DND-41 (cell line): Measurements from ENCODE around the gene SAMM50.

Source experiments
- ATAC-seq: fragments of 200-7000 bp; cut with Tn5 transposase; 3 replicates; pipeline ENCODE4 v1.9.1; 2021; ENCODE audit warnings: low read depth; ENCODE audit not compliant: insufficient read depth
- DNase-seq: peaks from one replicate; pipeline ENCODE4 v3.0.0-alpha.2; 2020
- H2AFZ ChIP-seq: 2 replicates; pipeline ENCODE4 v1.6.0; 2012; ENCODE audit warnings: low read depth, low read length
- H3K27ac ChIP-seq: 2 replicates; pipeline ENCODE4 v1.5.1; 2012; ENCODE audit warnings: low read length, inconsistent platforms
- H3K27me3 ChIP-seq: fragments of 200-600 bp; sonication (generic); 2 replicates; pipeline ENCODE4 v1.6.0; 2012; ENCODE audit warnings: low read length, mild to moderate bottlenecking, inconsistent platforms; ENCODE audit not compliant: insufficient read depth, poor library complexity
- H3K36me3 ChIP-seq: 2 replicates; pipeline ENCODE4 v1.5.1; 2012; ENCODE audit warnings: low read length, inconsistent platforms; ENCODE audit not compliant: insufficient read depth
- H3K4me1 ChIP-seq: 2 replicates; pipeline ENCODE4 v1.5.1; 2012; ENCODE audit warnings: mild to moderate bottlenecking, low read length; ENCODE audit not compliant: insufficient read depth
- H3K4me2 ChIP-seq: 2 replicates; pipeline ENCODE4 v1.6.0; 2012; ENCODE audit warnings: mild to moderate bottlenecking, moderate library complexity, low read length, inconsistent platforms; ENCODE audit not compliant: insufficient read depth
- H3K4me3 ChIP-seq, 2 experiments: fragments of 200-600 bp in 1 of 2; shearing (Covaris generic) in 1 of 2; 2 replicates each; pipeline ENCODE4 v1.5.1; 2012 to 2016; ENCODE audit warnings: inconsistent platforms in 2 of 2, low read length in 2 of 2, mild to moderate bottlenecking in 2 of 2, low read depth in 1 of 2, moderate library complexity in 1 of 2
- H3K79me2 ChIP-seq: 2 replicates; pipeline ENCODE4 v1.6.0; 2012; ENCODE audit warnings: low read length, inconsistent platforms; ENCODE audit not compliant: insufficient read depth
- H3K9ac ChIP-seq: 2 replicates; pipeline ENCODE4 v1.6.0; 2012; ENCODE audit warnings: low read depth, mild to moderate bottlenecking, inconsistent platforms, low read length, moderate library complexity
- H3K9me3 ChIP-seq: 2 replicates; pipeline ENCODE4 v1.5.1; 2012; ENCODE audit warnings: low read length, moderate library complexity, mild to moderate bottlenecking, inconsistent platforms; ENCODE audit not compliant: insufficient read depth, severe bottlenecking
- H4K20me1 ChIP-seq: 2 replicates; pipeline ENCODE4 v1.6.0; 2012; ENCODE audit warnings: low read length; ENCODE audit not compliant: insufficient read depth
- EZH2 ChIP-seq: IDR thresholded peaks from 3 replicates; pipeline ENCODE4 v1.6.1; 2012; ENCODE audit warnings: borderline replicate concordance, low read depth, mild to moderate bottlenecking, moderate library complexity, low read length, inconsistent platforms; ENCODE audit not compliant: severe bottlenecking
- TF ChIP-seq, protein P1 (sequence below): IDR thresholded peaks from 2 replicates; pipeline ENCODE4 v1.5.1; 2012; ENCODE audit warnings: borderline replicate concordance, low read length, moderate library complexity, mild to moderate bottlenecking; ENCODE audit not compliant: poor library complexity, severe bottlenecking; ENCODE audit errors: extremely low read depth

Gene SAMM50

DNA sequence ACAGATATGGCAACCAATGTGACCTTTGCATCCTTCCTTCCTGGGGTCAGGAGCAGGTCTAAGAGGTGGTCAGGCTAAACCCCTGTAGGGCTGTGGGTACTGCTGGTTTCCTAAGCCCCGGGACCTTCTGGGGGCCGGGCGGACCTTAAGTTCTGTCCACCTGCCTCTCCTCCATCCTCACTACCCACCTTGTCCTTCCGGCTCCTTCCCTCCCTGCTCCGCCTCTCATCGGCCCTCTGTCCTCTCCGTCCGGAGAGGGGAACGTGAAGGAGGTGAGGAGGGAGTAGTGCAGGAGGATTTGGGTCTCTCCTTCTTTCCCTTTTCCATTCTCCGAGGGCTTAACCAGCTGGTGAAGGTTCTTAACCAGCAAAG lies 40.5 kb downstream of the SAMM50 start:
- H3K36me3 ChIP-seq, result peaks cover 85% of the 10 kb centered on the region
- H3K27me3 ChIP-seq, result no peaks in the 10 kb centered on the region
- no peak for DNase-seq
- no peak overlapping the region for H3K4me3 ChIP-seq
- H3K9me3 ChIP-seq, result no peaks in the 10 kb centered on the region
- no peak overlapping the region for H3K9ac ChIP-seq
- TF ChIP-seq EZH2, result no peak
- TF ChIP-seq, protein P1, sequence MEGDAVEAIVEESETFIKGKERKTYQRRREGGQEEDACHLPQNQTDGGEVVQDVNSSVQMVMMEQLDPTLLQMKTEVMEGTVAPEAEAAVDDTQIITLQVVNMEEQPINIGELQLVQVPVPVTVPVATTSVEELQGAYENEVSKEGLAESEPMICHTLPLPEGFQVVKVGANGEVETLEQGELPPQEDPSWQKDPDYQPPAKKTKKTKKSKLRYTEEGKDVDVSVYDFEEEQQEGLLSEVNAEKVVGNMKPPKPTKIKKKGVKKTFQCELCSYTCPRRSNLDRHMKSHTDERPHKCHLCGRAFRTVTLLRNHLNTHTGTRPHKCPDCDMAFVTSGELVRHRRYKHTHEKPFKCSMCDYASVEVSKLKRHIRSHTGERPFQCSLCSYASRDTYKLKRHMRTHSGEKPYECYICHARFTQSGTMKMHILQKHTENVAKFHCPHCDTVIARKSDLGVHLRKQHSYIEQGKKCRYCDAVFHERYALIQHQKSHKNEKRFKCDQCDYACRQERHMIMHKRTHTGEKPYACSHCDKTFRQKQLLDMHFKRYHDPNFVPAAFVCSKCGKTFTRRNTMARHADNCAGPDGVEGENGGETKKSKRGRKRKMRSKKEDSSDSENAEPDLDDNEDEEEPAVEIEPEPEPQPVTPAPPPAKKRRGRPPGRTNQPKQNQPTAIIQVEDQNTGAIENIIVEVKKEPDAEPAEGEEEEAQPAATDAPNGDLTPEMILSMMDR, result no peak
- H2AFZ ChIP-seq, result no peak overlapping the region
- no peak overlapping the region for H3K4me2 ChIP-seq
- peaks cover 18% of the 10 kb centered on the region; the same call in 1 of the 2 replicates for H4K20me1 ChIP-seq
- no peak for ATAC-seq
- no peaks in the 10 kb centered on the region for H3K4me1 ChIP-seq
- no peaks in the 10 kb centered on the region for H3K79me2 ChIP-seq
- no peak overlapping the region for H3K27ac ChIP-seq

DNA sequence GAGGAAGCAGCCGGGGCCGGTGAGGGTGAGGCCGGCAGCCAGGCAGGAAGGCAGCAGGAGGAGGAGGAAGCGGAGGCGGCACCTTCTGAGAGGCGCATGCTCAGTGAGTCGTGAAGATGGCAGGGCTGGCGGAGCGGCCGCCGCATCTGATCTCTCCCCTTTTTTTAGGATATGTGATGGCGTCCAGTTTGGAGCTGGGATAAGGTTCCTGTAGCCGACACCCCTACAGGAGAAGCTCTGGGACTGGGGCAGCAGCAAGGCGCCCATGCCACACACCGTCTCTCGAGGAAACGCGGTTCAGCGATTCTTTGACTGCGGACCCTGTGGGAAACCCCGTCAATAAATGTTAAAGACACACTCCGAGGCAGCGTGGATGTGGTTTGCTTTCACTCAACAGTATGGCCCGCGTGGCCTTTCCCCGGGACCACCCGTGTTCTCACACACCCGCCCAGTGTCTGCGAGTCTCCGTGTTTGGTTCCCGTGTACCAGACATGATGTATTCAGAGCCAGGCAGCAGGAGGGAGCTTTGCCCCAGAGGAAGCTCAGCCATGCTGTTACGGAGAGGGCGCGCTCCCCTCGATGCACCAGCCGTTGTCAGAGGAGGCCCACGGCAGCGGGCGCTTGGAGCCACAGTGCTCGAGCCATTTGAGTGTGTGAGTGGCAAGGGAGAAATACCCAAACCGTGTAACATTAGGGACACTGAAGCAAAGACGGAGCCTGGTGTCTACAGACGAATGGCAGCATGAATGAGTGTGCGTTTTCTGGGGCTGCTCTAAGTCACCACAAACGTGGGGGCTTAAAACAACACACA lies 41.1 kb downstream of the SAMM50 start:
- H3K4me1 ChIP-seq, result no peaks in the 10 kb centered on the region
- peaks cover 81% of the 10 kb centered on the region for H3K36me3 ChIP-seq
- no peak overlapping the region for H3K4me3 ChIP-seq
- H3K4me2 ChIP-seq, result no peak overlapping the region
- ATAC-seq (no peak), DNase-seq (no peak)
- no peaks in the 10 kb centered on the region for H3K79me2 ChIP-seq
- no peak overlapping the region for H2AFZ ChIP-seq
- no peak overlapping the region for H3K9ac ChIP-seq
- no peaks in the 10 kb centered on the region for H3K27me3 ChIP-seq
- TF ChIP-seq, protein P1, result no peak
- H3K27ac ChIP-seq, result no peak overlapping the region
- H3K9me3 ChIP-seq, result no peaks in the 10 kb centered on the region
- peaks cover 18% of the 10 kb centered on the region; the same call in 1 of the 2 replicates for H4K20me1 ChIP-seq

DNA sequence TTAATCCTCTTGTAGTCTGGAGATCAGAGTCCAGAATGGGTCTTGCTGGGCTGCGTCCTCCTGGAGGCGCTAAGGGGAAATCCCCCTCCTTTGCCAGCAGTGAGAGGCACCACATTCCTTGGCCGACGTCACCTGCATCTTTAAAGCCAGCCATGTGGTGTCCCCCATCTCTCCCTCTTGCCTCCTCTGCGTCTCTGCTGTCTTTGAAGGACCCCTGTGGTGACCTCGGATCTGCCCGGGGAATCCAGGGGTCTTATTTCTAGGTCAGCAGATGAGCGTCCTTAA lies 41.7 kb downstream of the SAMM50 start:
- ATAC-seq, result no peak
- no peaks in the 10 kb centered on the region for H3K79me2 ChIP-seq

More for the DNA sequence above, 41.7 kb downstream of the SAMM50 start:
- Histone ChIP-seq H2AFZ (no peak overlapping the region), H3K9me3 (no peaks in the 10 kb centered on the region), H3K4me2 (no peak overlapping the region), H3K4me1 (no peaks in the 10 kb centered on the region), H4K20me1 (peaks cover 18% of the 10 kb centered on the region; the same call in 1 of the 2 replicates), H3K27ac (no peak overlapping the region), H3K36me3 (peaks cover 76% of the 10 kb centered on the region), H3K27me3 (no peaks in the 10 kb centered on the region), H3K9ac (no peak overlapping the region), H3K4me3 (no peak overlapping the region)
- no peak for DNase-seq
- TF ChIP-seq, protein P1, result no peak
- TF ChIP-seq EZH2, result no peak
